Posterior vena cava (tissue), 2 donors: ENCODE measurements around the gene PTGER1. TPM values are rescaled to one million over a fixed set of nuclear protein-coding genes. Genes with fewer than 3 reads are reported as not detected.
A peak's percentile ranks its signal among the peaks of the same experiment; 100 is the strongest.
"Not testable (repeated sequence)": the region's sequence is repeated elsewhere in the genome, so short reads cannot be mapped to it uniquely, and the experiment has no call there.

Experiments used
- DNase-seq: peaks from one replicate; pipeline ENCODE4 v3.0.0-alpha.2; 2020; ENCODE audit warnings: low spot score
- intact Hi-C, 2 donors: fragments of 100-400 bp; cut with DNase I; formaldehyde crosslinking; loops; one replicate each; pipeline versions ENCODE4 v1.14.1 to v1.14.2; 2022 to 2023
- total RNA-seq, 2 donors: library from RNA; stranded (reverse); fragmentation: NEBNext Ultra II Directional; extraction: Animal tissue kit (Norgen Biotek cat#: 25700); gene quantifications; one replicate each; pipeline ENCODE4 v1.2.1, GENCODE V29; 2021
- donor health status: DM: yes; HTN: yes; CAD: no.
- donor health status: DM: yes; HTN: yes; CAD: no.

The PTGER1 gene
- total RNA-seq, 2 donors from 2014 or later = 0.95 to 1.6 TPM

DNA sequence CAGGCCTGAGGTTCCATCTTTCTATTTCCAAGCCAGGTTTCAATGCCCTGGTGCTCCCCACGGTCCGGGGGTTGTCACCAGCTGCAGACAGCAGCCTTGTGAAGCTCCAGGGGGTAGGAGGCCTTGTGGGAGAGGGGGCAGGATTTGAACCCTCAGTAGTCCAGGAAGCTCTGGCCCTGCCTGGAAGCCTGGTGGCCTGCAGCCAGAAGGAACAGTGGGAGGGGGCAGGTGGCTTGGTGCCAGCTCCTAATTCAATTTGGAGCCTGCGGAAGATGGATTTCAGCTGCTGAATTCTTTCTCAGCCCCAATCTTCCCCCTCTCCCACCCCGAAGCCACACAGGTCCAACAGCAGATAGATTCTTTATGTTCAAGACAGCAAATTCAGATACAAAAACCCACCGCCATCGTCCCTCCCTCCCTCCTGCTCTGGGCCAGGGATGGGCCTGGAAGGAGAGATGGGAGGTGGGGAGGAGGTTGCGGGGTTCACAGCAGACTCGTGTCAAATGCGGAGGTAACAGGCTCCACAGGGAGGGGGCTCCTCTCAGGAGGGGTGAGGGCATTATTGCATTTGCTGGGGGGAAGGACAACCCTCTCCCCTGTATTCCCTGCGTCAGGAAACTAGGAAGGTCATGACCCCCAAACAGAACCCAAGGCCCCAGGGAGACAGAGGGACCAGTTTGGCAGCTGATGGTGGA is 2.4 kb upstream of the PTGER1 start:
- no peak for DNase-seq
- intact Hi-C loops = loop anchor here in 1 of 2 donors (10.0 kb wide), 1 partner anchor 123 kb away; no protein-coding TSS in a partner anchor

DNA sequence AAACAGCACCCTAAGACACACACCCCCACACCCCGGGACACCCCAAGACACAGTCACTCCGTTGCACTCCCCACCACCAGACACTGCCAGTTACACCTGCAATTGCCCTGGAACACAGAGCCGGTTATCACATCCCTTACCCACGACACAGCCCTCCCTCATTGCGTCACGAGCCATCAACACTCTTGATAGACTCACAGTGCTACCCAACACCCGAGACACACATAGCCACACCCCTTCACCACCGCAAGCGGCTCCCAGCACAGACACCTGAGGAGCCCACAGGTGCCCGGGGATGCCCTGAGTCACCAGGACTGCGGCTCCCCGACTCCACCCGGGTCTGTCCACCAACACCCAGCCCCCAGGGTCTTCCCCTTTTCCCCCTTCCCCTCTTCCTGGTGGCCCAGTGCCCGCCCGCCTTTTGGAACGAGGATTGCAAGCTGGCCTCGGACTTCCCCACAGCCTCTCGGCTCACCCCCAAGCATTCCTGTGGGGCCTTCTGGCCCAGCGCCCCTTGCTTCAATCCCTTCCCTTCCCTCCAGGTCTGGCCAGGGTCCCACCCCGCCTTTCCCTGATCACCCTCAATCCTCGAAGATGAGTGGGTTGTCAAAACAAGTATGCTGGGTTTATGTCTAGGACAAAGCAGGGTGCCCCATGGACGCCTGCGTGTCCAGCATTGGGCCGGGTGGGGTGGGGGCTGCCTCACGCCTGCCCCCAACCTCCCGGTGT is 1.7 kb upstream of the PTGER1 start:
- intact Hi-C loops = loop anchor here in 1 of 2 donors (10.0 kb wide), 1 partner anchor 122 kb away; no protein-coding TSS in a partner anchor
- DNase-seq = no peak

DNA sequence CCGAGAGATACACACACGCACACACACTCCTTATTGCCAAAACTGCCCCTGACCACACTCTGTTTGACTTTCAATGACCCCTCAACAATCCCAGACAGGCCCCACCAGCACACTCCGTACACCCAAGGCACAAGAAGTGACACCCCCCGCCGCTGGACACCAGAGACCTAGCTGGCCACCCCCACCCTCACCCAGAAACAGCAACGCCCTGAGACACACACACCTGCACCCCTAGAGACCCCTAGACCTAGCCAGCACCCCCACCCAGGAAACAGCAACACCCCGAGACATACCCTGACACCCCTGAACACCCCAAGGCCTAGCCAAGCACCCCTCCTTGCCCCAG is 1.1 kb upstream of the PTGER1 start:
- intact Hi-C loops = loop anchor here in 1 of 2 donors (10.0 kb wide), 1 partner anchor 121 kb away; no protein-coding TSS in a partner anchor
- no peak for DNase-seq

DNA sequence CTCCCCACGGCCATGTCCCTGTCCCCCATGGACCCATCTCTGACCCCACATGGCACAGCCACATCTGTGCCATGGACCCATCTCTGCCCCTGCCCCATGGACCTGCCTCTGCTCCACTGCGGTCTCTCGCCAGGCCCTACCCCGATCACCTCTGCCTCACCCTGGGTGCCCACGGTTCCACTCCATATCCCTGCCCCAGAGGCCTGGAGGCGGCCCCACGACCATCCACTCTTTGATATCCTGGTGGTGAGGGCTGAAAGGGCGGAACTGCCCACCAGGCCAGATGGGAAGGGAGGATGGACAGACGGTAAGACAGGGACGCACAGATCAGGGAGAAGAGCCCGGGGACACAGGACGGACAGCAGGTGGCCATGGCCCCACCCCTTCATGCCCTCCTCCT is 327 bp downstream of the PTGER1 start:
- intact Hi-C loops = loop anchor here (5.0 to 10.0 kb wide), 2 partner anchors 113 to 120 kb away; no protein-coding TSS in a partner anchor
- no peak for DNase-seq

DNA sequence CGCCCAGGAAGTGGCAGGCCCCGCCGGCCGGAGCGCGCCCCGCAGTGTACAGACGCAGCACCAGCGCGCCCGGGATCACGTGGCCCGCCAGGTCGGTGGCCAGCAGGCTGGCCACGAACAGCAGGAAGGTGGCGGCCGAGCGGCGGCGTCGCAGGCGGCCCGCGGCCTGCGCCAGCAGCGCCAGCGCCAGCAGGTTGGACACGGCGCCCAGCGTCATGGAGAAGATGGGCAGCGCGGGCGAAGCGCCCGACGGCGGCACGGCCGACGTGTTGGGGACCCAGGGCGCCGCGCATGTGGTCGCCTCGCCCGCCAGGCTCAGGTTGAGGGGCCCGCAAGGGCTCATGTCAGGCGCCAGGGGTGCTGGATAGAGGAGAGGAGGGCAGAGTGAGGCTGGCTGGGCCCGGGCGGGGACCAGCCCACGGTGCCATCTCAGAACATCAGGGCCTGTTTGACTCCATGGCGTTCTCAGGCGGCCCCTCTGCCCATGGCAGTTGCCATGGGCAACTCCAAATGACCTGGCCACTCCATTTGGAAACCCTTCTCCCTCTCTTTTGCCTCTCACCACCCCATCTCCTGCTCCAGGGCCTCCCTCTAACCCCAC is 1.1 kb downstream of the PTGER1 start:
- DNase-seq = no peak
- intact Hi-C loops = loop anchor here (5.0 to 10.0 kb wide), 2 partner anchors 112 to 119 kb away; no protein-coding TSS in a partner anchor

DNA sequence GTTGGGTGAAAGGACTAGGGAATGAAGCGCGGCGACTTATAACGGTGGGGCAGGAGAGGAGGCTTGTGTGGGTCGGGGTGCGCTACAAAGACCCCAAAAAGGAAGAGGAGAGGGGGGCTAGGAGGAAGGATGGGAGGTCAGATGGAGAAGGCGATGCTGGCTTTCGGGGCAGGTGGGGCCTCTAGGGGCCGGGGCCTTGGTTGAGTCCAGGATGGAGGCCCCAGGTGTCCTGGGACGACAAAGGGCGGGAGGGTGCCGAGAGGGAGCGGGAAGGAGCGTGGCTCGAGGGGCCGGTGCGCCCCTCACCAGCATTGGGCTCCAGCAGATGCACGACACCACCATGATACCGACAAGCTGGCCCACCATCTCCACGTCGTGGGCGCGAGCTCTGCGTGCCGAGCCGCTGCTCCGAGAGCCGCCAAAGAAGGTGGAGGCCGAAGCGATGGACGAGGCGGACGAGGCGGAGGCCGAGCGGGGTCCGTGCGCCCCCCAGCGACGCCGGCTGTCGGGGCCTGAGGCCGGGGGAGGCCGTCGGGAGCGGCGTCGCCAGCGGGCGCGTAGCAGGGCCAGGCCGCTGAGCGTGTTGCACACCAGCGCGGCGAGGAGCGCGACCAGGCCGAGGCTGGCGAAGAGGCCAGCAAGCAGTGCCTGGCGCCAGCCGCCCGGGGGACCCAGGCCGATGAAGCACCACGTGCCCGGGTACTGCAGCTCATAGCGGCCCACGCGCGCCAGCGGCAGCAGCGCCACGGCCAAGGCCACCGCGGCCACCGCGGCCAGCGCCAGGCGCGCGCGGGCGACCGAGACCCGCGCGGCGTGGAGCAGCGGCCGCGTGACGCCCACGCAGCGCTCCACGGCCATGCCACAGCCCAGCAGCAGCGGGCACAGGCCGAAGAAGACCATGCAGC is 1.8 kb downstream of the PTGER1 start:
- DNase-seq = no peak
- intact Hi-C loops = loop anchor here (5.0 to 10.0 kb wide), 2 partner anchors 111 to 119 kb away; no protein-coding TSS in a partner anchor

DNA sequence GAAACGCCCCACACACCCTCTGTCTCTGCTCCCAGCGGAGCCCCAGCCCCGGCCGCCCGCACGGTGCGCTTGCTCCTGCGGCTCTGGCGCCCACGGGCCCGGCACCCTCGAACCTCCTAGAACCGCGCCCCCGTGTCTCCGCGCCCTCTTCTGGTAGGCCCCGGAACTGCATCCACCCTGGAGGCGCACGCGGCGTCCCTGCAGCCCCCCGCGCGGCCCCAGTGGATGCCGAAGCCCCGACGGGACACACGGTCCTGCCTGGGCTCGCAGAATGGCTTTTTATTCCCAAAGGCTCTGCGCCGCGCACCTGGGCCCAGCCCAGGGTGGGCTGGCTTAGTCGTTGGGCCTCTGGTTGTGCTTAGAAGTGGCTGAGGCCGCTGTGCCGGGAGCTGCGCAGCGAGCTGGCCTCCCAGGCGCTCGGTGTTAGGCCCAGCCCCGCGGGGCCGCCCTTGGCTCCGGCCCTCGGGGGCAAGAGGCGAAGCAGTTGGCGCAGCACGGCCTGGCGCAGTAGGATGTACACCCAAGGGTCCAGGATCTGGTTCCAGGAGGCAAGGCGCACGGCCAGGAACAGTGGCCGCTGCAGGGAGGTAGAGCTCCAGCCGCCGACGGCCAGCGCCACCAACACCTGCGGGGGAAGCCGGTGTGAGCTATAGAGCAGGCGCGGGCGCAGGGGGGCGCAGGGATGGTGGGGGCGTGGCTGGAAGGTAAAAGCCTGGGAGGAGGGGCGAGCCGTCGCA is 2.8 kb downstream of the PTGER1 start:
- peak; percentile 93 for DNase-seq
- intact Hi-C loops = loop anchor here (5.0 to 10.0 kb wide), 2 partner anchors 110 to 118 kb away; no protein-coding TSS in a partner anchor

DNA sequence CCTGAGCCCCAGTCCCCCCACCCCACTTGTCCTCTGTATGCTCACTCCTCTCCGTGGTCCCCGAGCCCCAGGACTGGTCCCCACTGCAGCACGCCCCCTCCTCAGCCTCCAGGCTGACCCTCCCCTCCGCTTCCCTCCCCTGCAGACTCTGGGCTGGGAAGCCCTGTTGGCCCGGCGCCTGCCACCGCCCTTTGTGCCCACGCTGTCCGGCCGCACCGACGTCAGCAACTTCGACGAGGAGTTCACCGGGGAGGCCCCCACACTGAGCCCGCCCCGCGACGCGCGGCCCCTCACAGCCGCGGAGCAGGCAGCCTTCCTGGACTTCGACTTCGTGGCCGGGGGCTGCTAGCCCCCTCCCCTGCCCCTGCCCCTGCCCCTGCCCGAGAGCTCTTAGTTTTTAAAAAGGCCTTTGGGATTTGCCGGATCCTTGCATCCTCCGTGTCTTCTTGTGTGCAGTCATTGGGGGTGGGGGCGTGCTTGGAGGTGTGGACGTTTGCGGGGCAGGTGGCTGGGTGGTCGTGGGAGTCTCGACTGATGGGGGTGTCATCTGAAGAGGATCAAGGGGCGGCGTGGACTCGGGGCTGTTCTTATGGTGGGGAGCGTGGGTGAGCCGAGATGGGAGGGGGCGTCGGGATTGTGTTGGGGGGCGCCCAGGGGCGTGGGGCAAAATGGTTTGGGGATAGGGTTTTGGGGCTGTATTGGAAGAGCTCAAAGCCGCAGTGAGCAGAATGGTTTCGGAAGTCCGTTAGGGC is 3.5 kb downstream of the PTGER1 start:
- no peak for DNase-seq
- intact Hi-C loops = loop anchor here (5.0 to 10.0 kb wide), 2 partner anchors 109 to 117 kb away; no protein-coding TSS in a partner anchor

DNA sequence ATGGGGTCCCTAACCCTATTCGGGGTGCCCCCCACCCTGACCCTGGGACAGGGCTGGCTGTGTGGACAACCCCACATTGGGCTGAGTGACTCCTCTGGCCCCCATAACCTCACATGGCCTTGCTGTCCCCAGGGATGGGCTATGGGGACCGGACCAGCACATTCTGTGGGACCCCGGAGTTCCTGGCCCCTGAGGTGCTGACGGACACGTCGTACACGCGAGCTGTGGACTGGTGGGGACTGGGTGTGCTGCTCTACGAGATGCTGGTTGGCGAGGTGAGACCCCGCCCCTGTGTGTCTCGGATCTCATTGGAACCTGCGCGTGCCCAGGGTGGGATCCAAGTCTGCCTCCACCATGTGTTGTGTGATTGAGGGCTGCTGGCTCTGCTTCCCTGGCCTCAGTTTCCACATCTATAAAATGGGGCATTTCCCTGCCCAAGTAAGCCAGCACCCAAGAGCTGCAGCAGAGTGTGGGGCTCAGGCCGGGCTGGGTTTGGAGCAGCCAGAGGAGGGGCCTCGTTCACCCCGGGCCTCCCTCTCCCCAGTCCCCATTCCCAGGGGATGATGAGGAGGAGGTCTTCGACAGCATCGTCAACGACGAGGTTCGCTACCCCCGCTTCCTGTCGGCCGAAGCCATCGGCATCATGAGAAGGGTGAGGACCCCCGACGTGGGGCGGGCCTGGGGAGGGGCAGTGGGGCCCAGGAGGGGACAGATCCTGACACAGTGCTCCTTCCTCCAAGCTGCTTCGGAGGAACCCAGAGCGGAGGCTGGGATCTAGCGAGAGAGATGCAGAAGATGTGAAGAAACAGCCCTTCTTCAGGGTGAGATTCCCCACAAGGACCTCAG is 4.9 kb downstream of the PTGER1 start:
- intact Hi-C loops = loop anchor here (5.0 to 10.0 kb wide), 2 partner anchors 108 to 115 kb away; no protein-coding TSS in a partner anchor
- DNase-seq = no peak

DNA sequence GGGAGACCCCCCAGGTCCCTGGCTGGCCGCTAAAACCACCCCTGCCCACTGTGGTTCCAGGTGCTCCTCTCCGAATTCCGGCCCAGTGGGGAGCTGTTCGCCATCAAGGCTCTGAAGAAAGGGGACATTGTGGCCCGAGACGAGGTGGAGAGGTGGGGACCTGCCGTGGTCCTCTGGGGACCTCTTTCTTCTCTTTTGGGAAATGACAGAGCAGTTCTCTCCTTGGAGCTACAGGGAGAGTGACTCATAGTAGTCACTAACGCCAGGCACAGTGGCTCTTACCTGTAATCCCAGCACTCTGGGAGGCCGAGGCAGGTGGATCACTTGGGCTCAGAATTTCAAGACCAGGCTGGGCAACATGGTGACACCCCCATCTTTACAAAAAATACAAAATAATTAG is 7.3 kb downstream of the PTGER1 start:
- intact Hi-C loops = no loop called here
- DNase-seq = no peak

DNA sequence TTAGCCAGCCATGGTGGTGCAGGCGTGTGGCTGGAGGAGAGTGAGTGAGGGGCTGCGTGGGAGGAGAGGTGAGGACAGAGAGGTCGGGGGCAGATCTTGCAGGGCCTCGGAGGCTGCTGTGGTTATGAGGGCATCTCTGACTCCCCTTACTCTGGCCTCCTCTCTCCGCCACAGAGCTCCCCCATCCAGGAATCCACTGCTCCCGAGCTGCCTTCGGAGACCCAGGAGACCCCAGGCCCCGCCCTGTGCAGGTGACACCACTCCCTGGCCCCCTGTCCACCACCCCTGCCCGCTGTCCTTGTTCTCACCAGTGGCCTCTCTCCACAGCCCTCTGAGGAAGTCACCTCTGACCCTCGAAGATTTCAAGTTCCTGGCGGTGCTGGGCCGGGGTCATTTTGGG is 7.8 kb downstream of the PTGER1 start:
- DNase-seq = no peak
- intact Hi-C loops = no loop called here

DNA sequence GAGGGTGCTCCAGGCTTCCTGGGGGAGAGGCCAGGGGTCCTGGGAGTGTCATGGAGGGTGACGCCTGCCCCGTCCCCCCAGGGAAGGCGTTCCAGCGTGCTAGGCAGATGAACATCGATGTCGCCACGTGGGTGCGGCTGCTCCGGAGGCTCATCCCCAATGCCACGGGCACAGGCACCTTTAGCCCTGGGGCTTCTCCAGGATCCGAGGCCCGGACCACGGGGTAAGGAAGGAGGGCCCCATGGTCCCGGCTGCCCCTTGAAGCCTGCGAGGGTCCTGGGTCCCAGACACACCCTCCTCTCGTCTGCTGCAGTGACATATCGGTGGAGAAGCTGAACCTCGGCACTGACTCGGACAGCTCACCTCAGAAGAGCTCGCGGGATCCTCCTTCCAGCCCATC is 11.4 kb downstream of the PTGER1 start:
- intact Hi-C loops = no loop called here
- DNase-seq = no peak

DNA sequence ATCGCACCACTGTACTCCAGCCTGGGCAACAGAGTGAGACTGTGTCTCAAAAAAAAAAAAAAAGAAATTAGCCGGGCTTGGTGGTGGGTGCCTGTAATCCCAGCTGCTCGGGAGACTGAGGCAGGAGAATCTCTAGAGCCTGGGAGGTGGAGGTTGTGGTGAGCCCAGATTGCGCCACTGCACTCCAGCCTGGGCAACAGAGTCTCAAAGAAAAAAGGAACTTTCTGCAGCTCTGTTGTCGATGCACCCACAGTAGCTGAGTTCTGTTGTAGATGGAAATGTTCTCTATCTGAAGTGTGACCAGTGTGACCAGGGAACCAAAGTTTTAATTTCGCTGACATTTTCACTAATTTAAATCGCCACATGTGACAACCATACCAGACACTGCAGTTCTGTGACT is 12.8 kb downstream of the PTGER1 start:
- intact Hi-C loops, DNase-seq: not testable (repeated sequence)

DNA sequence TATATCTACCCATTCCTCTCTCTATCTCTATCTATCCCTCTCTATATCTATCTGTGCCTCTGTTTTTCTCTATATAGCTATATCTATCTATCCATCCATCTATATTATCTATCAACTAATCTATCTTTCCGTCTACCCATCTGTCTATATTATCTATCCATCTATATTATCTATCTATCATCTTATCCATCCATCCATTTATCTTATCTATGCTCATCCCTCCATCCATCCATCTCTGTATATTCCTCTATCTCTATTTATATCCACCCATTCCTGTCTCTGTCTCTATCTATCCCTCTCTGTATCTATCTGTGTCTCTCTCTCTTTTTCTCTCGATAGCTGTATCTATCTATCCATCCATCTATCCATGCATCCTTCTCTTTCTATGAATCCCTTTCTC is 14.2 kb downstream of the PTGER1 start:
- intact Hi-C loops = no loop called here
- no peak for DNase-seq

DNA sequence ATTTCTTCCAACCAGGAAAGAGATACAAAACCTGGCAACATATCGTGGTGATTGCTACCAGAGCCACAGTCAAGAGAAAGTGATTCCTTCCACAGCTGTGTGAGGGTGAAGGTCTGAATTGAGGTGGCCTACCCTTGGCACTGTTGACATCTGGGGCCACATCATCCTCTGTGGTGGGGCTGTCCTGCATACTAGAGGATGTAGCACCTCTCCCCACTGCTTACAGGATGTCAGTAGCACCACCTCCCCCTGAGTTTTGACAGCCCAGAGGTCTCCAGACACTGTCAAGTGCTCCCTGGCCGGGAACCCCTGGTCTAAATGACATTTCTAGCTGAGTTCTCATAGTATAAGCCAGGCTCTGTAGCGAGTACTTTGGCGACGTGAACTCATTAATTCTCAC is 15.5 kb downstream of the PTGER1 start:
- intact Hi-C loops = no loop called here
- no peak for DNase-seq

DNA sequence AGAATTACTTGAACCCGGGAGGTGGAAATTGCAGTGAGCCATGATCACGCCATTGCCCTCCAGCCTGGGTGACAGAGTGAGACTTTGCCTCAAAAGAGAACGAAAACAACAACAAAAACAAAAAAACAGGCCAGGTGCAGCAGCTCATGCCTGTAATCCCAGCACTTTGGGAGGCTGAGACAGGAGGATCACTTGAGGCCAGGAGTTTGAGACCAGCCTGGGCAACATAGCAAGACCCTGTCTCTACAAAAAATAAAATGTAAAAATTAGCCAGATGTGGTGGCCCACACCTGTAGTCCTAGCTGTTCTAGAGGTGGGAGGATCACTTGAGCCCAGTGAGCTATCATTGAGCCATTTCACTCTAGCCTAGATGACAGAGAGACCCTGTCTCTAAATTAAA is 22.9 kb downstream of the PTGER1 start:
- intact Hi-C loops, DNase-seq: not testable (repeated sequence)

DNA sequence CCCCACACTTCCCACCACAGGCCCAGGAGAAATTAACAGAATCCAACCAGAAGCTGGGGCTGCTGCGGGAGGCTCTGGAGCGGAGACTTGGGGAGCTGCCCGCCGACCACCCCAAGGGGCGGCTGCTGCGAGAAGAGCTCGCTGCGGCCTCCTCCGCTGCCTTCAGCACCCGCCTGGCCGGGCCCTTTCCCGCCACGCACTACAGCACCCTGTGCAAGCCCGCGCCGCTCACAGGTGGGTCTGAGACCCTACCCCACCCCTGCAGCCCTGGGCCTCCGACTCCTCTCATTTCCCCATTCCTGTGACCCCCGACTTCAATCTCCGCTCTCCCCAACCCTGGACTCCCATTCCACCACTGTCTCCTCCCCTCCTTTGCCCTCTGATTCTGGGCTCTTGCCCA is 24.3 kb downstream of the PTGER1 start:
- intact Hi-C loops = no loop called here
- DNase-seq = no peak
